Endodermal cell (in vitro differentiated cells): ENCODE data around the gene PLCB1. TPM values are rescaled to one million over a fixed set of nuclear protein-coding genes. Genes with fewer than 3 reads are reported as not detected.

Experiments used
- DNase-seq: peaks from one replicate; pipeline ENCODE4 v3.0.0-alpha.2; 2017
- H3K27ac ChIP-seq: 2 replicates; pipeline ENCODE4 v1.5.1; 2013; ENCODE audit warnings: mild to moderate bottlenecking, low read depth, low read length, moderate library complexity
- H3K27me3 ChIP-seq: 2 replicates; pipeline ENCODE4 v1.6.1; 2013; ENCODE audit warnings: mild to moderate bottlenecking, low read length, moderate library complexity; ENCODE audit not compliant: insufficient read depth, control insufficient read depth, poor library complexity, severe bottlenecking
- H3K36me3 ChIP-seq: 2 replicates; pipeline ENCODE4 v1.7.0; 2013; ENCODE audit warnings: mild to moderate bottlenecking, low read length, moderate library complexity; ENCODE audit not compliant: control insufficient read depth, insufficient read depth
- H3K4me1 ChIP-seq: one replicate; pipeline ENCODE4 v1.7.0; 2013; ENCODE audit warnings: low read length; ENCODE audit not compliant: control insufficient read depth, insufficient read depth
- H3K4me3 ChIP-seq: 2 replicates; pipeline ENCODE4 v1.5.1; 2013; ENCODE audit warnings: mild to moderate bottlenecking, low read length, moderate library complexity
- H3K9ac ChIP-seq: 2 replicates; pipeline ENCODE4 v1.6.1; 2013; ENCODE audit warnings: mild to moderate bottlenecking, low read length, moderate library complexity; ENCODE audit not compliant: poor library complexity, severe bottlenecking; ENCODE audit errors: extremely low read depth
- H3K9me3 ChIP-seq: 2 replicates; pipeline ENCODE4 v1.6.1; 2013; ENCODE audit warnings: mild to moderate bottlenecking, low read length, moderate library complexity; ENCODE audit not compliant: control insufficient read depth
- H3K27ac Mint-ChIP-seq: 2 replicates; pipeline ENCODE4 v1.8.0; 2020; ENCODE audit warnings: mixed read lengths
- H3K27me3 Mint-ChIP-seq: 2 replicates; pipeline ENCODE4 v1.8.0; 2021; ENCODE audit warnings: mild to moderate bottlenecking, mixed read lengths; ENCODE audit not compliant: insufficient read depth
- H3K36me3 Mint-ChIP-seq: 2 replicates; pipeline ENCODE4 v1.8.0; 2020; ENCODE audit warnings: low read depth, mixed read lengths
- H3K4me1 Mint-ChIP-seq: 2 replicates; pipeline ENCODE4 v1.8.0; 2020; ENCODE audit warnings: mixed read lengths
- H3K4me3 Mint-ChIP-seq: 2 replicates; pipeline ENCODE4 v1.8.0; 2020; ENCODE audit warnings: mild to moderate bottlenecking, moderate library complexity, mixed read lengths
- H3K9me3 Mint-ChIP-seq: 2 replicates; pipeline ENCODE4 v1.8.0; 2020; ENCODE audit warnings: mild to moderate bottlenecking, mixed read lengths
- WGBS, 2 experiments: methylation state at CpG; one replicate each; pipeline versions ENCODE4 v1.1.5 to v1.1.7; 2013; ENCODE audit warnings: missing lambda C conversion rate in 2 of 2, mixed read lengths in 1 of 2; ENCODE audit not compliant: insufficient coverage in 1 of 2, insufficient read length in 1 of 2; 5-methylcytosine and 5-hydroxymethylcytosine counted together
- total RNA-seq, 2 donors: library from RNA; stranded (reverse); fragmentation: NEBNext Ultra II Directional in 1 of 2; extraction: Animal tissue kit (Norgen Biotek cat#: 25700) in 1 of 2; gene quantifications; 2 replicates in 1 of 2; 3 replicates in 1 of 2; pipeline ENCODE4 v1.2.1, GENCODE V29; 2021
- TF ChIP-seq, protein P1 (sequence below): fragments of 200-600 bp; sonication (generic); conservative IDR thresholded peaks from 2 replicates; pipeline ENCODE4 v1.5.0; 2021; ENCODE audit warnings: antibody characterized with exemption, mild to moderate bottlenecking

Gene PLCB1
- total RNA-seq, 2 donors from 2014 or later = 15.3 to 16.5 TPM

- no peaks in the 10 kb centered on the region for H3K27me3 ChIP-seq
- no peak for DNase-seq
- H3K36me3 ChIP-seq = no peaks in the 10 kb centered on the region
- TF ChIP-seq, protein P1, sequence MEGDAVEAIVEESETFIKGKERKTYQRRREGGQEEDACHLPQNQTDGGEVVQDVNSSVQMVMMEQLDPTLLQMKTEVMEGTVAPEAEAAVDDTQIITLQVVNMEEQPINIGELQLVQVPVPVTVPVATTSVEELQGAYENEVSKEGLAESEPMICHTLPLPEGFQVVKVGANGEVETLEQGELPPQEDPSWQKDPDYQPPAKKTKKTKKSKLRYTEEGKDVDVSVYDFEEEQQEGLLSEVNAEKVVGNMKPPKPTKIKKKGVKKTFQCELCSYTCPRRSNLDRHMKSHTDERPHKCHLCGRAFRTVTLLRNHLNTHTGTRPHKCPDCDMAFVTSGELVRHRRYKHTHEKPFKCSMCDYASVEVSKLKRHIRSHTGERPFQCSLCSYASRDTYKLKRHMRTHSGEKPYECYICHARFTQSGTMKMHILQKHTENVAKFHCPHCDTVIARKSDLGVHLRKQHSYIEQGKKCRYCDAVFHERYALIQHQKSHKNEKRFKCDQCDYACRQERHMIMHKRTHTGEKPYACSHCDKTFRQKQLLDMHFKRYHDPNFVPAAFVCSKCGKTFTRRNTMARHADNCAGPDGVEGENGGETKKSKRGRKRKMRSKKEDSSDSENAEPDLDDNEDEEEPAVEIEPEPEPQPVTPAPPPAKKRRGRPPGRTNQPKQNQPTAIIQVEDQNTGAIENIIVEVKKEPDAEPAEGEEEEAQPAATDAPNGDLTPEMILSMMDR = no peak
- H3K4me3 Mint-ChIP-seq = no peak overlapping the region
- H3K9me3 ChIP-seq = no peaks in the 10 kb centered on the region
- H3K4me3 ChIP-seq = no peak overlapping the region
- H3K4me1 ChIP-seq = no peaks in the 10 kb centered on the region
- no peak overlapping the region for H3K27ac ChIP-seq
- H3K9ac ChIP-seq = no peak overlapping the region
- no peak overlapping the region for H3K27ac Mint-ChIP-seq
- 93 to 95% methylated on average over 6 to 7 of the region's 7 CpGs for WGBS, 2 experiments
- H3K9me3 Mint-ChIP-seq = no peaks in the 10 kb centered on the region
- peaks cover 2% of the 10 kb centered on the region for H3K27me3 Mint-ChIP-seq
- H3K4me1 Mint-ChIP-seq = no peaks in the 10 kb centered on the region
- no peaks in the 10 kb centered on the region for H3K36me3 Mint-ChIP-seq
Measured at GRCh38 chr20:8166730-8167129, 34.7 kb downstream of the PLCB1 start.

DNA sequence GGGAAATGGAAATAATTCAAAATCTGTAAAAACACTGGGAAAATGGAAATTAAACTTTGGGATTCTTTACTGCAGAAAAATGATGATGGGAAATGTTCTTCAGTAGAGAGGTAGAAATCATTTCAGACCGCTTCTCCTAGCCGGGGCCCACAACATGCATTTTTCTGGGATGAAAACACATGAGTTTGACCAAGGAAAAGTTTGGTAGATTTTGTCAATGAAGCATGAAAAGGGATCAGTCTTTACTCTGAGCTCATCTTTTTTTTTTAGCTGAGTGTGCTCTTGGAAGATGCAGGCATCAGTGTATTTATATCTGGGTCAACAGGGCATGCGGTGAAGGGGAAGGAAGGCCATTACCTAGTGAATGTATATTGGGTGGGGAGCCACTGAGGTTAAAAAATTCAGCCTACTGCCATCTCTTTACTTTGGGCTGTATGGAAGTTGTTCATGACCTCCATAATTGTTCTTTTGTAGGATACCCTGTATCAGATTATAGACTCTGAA lies 36.8 kb downstream of the PLCB1 start:
- TF ChIP-seq, protein P1 = no peak
- no peaks in the 10 kb centered on the region for H3K9me3 Mint-ChIP-seq
- no peaks in the 10 kb centered on the region for H3K36me3 Mint-ChIP-seq
- no peak overlapping the region for H3K27ac Mint-ChIP-seq
- WGBS, 2 experiments = 97 to 100% methylated on average over 2 to 3 of the region's 3 CpGs
- Histone ChIP-seq H3K4me3 (no peak overlapping the region), H3K9ac (no peak overlapping the region), H3K27me3 (no peaks in the 10 kb centered on the region), H3K36me3 (no peaks in the 10 kb centered on the region), H3K9me3 (no peaks in the 10 kb centered on the region), H3K27ac (no peak overlapping the region), H3K4me1 (peaks cover 7% of the 10 kb centered on the region)
- no peak for DNase-seq
- H3K27me3 Mint-ChIP-seq = peaks cover 2% of the 10 kb centered on the region
- H3K4me3 Mint-ChIP-seq = no peak overlapping the region
- peaks cover 5% of the 10 kb centered on the region for H3K4me1 Mint-ChIP-seq

GRCh38 chr20:8170921-8171320 lies 38.9 kb downstream of the PLCB1 start:
- Histone ChIP-seq H3K9me3 (no peaks in the 10 kb centered on the region), H3K4me3 (no peak overlapping the region), H3K9ac (no peak overlapping the region), H3K27me3 (no peaks in the 10 kb centered on the region), H3K27ac (no peak overlapping the region), H3K36me3 (no peaks in the 10 kb centered on the region), H3K4me1 (peaks cover 7% of the 10 kb centered on the region)
- 100% methylated on average over 1 of the region's 1 CpG; no CpG with 5 or more reads in 1 of the 2 experiments for WGBS, 2 experiments
- no peak for DNase-seq
- Mint-ChIP-seq H3K36me3 (no peaks in the 10 kb centered on the region), H3K4me3 (no peak overlapping the region), H3K4me1 (peaks cover 5% of the 10 kb centered on the region), H3K27ac (no peak overlapping the region), H3K27me3 (peaks cover under 1% of the 10 kb centered on the region), H3K9me3 (no peaks in the 10 kb centered on the region)
- TF ChIP-seq, protein P1 = no peak
